IMR-90 (cell line): ENCODE data around the gene SLC39A6. TPM values are rescaled to one million over a fixed set of nuclear protein-coding genes. Genes with fewer than 3 reads are reported as not detected.

Experiments
- ATAC-seq: fragments of 200-7000 bp; cut with Tn5 transposase; 2 replicates; pipeline ENCODE4 v1.9.1; 2020; ENCODE audit warnings: low read depth, mild to moderate bottlenecking, moderate library complexity
- BruUV-seq: library from RNA; stranded (reverse); fragments of 400-500 nt; replicated peaks from 2 replicates; lab custom pipeline; 2021; lab: Mats Ljungman, UMichigan
- CTCF ChIA-PET: fragments of 300-600 bp; formaldehyde crosslinking; extraction: SDS; loops from one replicate; lab custom pipeline; 2021; ENCODE audit warnings: antibody characterized with exemption; lab: Yijun Ruan, JAX
- POLR2A ChIA-PET: fragments of 300-600 bp; sonication (Branson Sonifier 250); formaldehyde crosslinking; loops from one replicate; lab custom pipeline; 2022; ENCODE audit warnings: antibody characterized with exemption; ENCODE audit not compliant: unreplicated experiment; lab: Charles Lee
- DNase-seq: peaks from one replicate; pipeline ENCODE4 v3.0.0; 2013
- H2AFZ ChIP-seq: replicated peaks from 2 replicates; pipeline ENCODE3; 2013; ENCODE audit warnings: low read length, mild to moderate bottlenecking; ENCODE audit not compliant: poor library complexity
- H2AK5ac ChIP-seq: 2 replicates; pipeline ENCODE4 v1.6.1; 2013; ENCODE audit warnings: low read depth, low read length, inconsistent platforms
- H2AK9ac ChIP-seq: replicated peaks from 2 replicates; pipeline ENCODE3; 2013; ENCODE audit warnings: mild to moderate bottlenecking, low read depth, low read length, moderate library complexity; ENCODE audit not compliant: poor library complexity
- H2BK120ac ChIP-seq: 2 replicates; pipeline ENCODE4 v1.6.1; 2013; ENCODE audit warnings: low read depth, low read length, inconsistent platforms
- H2BK15ac ChIP-seq: 3 replicates; pipeline ENCODE4 v1.6.1; 2013; ENCODE audit warnings: low read depth, low read length, inconsistent platforms
- H2BK20ac ChIP-seq: 2 replicates; pipeline ENCODE4 v1.6.1; 2013; ENCODE audit warnings: low read depth, mild to moderate bottlenecking, inconsistent platforms, low read length, moderate library complexity
- H2BK5ac ChIP-seq: 2 replicates; pipeline ENCODE4 v1.6.1; 2013; ENCODE audit warnings: mild to moderate bottlenecking, low read depth, low read length, inconsistent platforms; ENCODE audit not compliant: poor library complexity, severe bottlenecking
- H3K14ac ChIP-seq: replicated peaks from 2 replicates; pipeline ENCODE4 v1.6.1; 2013; ENCODE audit warnings: low read depth, low read length, inconsistent platforms
- H3K18ac ChIP-seq: 2 replicates; pipeline ENCODE4 v1.6.1; 2013; ENCODE audit warnings: low read depth, low read length, control low read depth
- H3K23ac ChIP-seq: 2 replicates; pipeline ENCODE4 v1.6.1; 2013; ENCODE audit warnings: low read depth, low read length, inconsistent platforms
- H3K27ac ChIP-seq: 2 replicates; pipeline ENCODE4 v1.5.1; 2013; ENCODE audit warnings: mild to moderate bottlenecking, control low read depth, low read length; ENCODE audit not compliant: insufficient read depth
- H3K27me3 ChIP-seq: 2 replicates; pipeline ENCODE4 v1.6.1; 2013; ENCODE audit warnings: low read length; ENCODE audit not compliant: control insufficient read depth, insufficient read depth
- H3K36me3 ChIP-seq: 2 replicates; pipeline ENCODE4 v1.6.1; 2013; ENCODE audit warnings: low read length, mixed read lengths; ENCODE audit not compliant: control insufficient read depth, insufficient read depth
- H3K4ac ChIP-seq: 2 replicates; pipeline ENCODE4 v1.6.1; 2013; ENCODE audit warnings: low read depth, low read length, inconsistent platforms
- H3K4me1 ChIP-seq: 2 replicates; pipeline ENCODE4 v1.6.1; 2013; ENCODE audit warnings: low read length, mixed read lengths; ENCODE audit not compliant: control insufficient read depth, insufficient read depth
- H3K4me2 ChIP-seq: 2 replicates; pipeline ENCODE4 v1.6.1; 2013; ENCODE audit warnings: low read depth, mild to moderate bottlenecking, control low read depth, low read length, moderate library complexity
- H3K4me3 ChIP-seq: 2 replicates; pipeline ENCODE4 v1.5.1; 2013; ENCODE audit warnings: low read depth, mild to moderate bottlenecking, control low read depth, low read length, moderate library complexity; ENCODE audit not compliant: insufficient read depth
- H3K56ac ChIP-seq: 2 replicates; pipeline ENCODE4 v1.6.1; 2013; ENCODE audit warnings: low read length, inconsistent platforms; ENCODE audit not compliant: insufficient read depth; ENCODE audit errors: extremely low read depth
- H3K79me1 ChIP-seq, 2 experiments: 2 replicates each; pipeline ENCODE4 v1.6.1; 2013; ENCODE audit warnings: low read length in 2 of 2, inconsistent platforms in 1 of 2, low read depth in 1 of 2
- H3K9ac ChIP-seq: 2 replicates; pipeline ENCODE4 v1.6.1; 2013; ENCODE audit warnings: low read depth, low read length, control low read depth
- H3K9me1 ChIP-seq: 2 replicates; pipeline ENCODE4 v1.6.1; 2013; ENCODE audit warnings: low read length, inconsistent platforms; ENCODE audit not compliant: insufficient read depth
- H3K9me3 ChIP-seq: 2 replicates; pipeline ENCODE4 v1.6.1; 2013; ENCODE audit warnings: low read length; ENCODE audit not compliant: control insufficient read depth, insufficient read depth
- H4K20me1 ChIP-seq: 2 replicates; pipeline ENCODE4 v1.6.1; 2013; ENCODE audit warnings: low read length, inconsistent platforms; ENCODE audit not compliant: insufficient read depth
- H4K5ac ChIP-seq: 2 replicates; pipeline ENCODE4 v1.6.1; 2013; ENCODE audit warnings: mild to moderate bottlenecking, low read depth, low read length, control low read depth
- H4K8ac ChIP-seq, 2 experiments: 2 replicates each; pipeline ENCODE4 v1.6.1; 2013; ENCODE audit warnings: low read depth in 2 of 2, low read length in 2 of 2, control low read depth in 1 of 2, inconsistent platforms in 1 of 2
- H4K91ac ChIP-seq: 2 replicates; pipeline ENCODE4 v1.6.1; 2013; ENCODE audit warnings: low read depth, low read length, inconsistent platforms; ENCODE audit not compliant: insufficient read depth
- CHD1 ChIP-seq: IDR thresholded peaks from 2 replicates; pipeline ENCODE4 v1.6.1; 2012; ENCODE audit warnings: low read depth, low read length, improper control_type of control experiment
- CTCF ChIP-seq: conservative IDR thresholded peaks from 2 replicates; pipeline ENCODE4 v1.5.1; 2012; ENCODE audit warnings: mild to moderate bottlenecking, low read depth, low read length, improper control_type of control experiment
- NFE2L2 ChIP-seq: fragments of 150-350 bp; IDR thresholded peaks from 2 replicates; pipeline ENCODE4 v1.6.1; 2016; ENCODE audit warnings: low read depth, mild to moderate bottlenecking, low read length
- RAD21 ChIP-seq: IDR thresholded peaks from 2 replicates; pipeline ENCODE4 v1.6.1; 2012; ENCODE audit warnings: low read length, improper control_type of control experiment
- WGBS, 2 experiments: methylation state at CpG; one replicate each; pipeline versions ENCODE4 v1.1.5 to v1.1.7; 2013; ENCODE audit warnings: missing lambda C conversion rate in 2 of 2; ENCODE audit not compliant: insufficient read length in 1 of 2; ENCODE audit errors: extremely low coverage in 2 of 2; 5-methylcytosine and 5-hydroxymethylcytosine counted together
- dilution Hi-C: fragments of 300-500 bp; cut with HindIII; formaldehyde crosslinking; loops from one replicate; pipeline ENCODE4 v1.14.3; 2018; ENCODE audit warnings: low sequenced_read_pairs; ENCODE audit not compliant: unreplicated experiment
- in situ Hi-C: fragments of 300-500 bp; cut with MboI; formaldehyde crosslinking; loops from 3 replicates; pipeline ENCODE4 v1.14.3; 2019; ENCODE audit warnings: low sequenced_read_pairs, inconsistent platforms, mixed read lengths
- intact Hi-C: fragments of 100-400 bp; cut with micrococcal nuclease; formaldehyde crosslinking; loops from 2 replicates; pipeline ENCODE4 v1.10.0; 2022
- polyA plus RNA-seq, 3 experiments: library from polyadenylated mRNA; depleted of rRNA; stranded (reverse); fragments of >200 nt; gene quantifications; 2 replicates each; pipeline ENCODE4 v1.2.3, GENCODE V29; 2012; ENCODE audit warnings: low replicate concordance in 1 of 3
- total RNA-seq: library from RNA; depleted of rRNA; stranded (reverse); fragments of >200 nt; gene quantifications from 2 replicates; pipeline ENCODE4 v1.2.3, GENCODE V29; 2012

The SLC39A6 gene
- total and polyA plus RNA-seq, 2 of the 4 experiments (the other 2 are of a cell fraction), result 48.7 to 91.9 TPM

DNA sequence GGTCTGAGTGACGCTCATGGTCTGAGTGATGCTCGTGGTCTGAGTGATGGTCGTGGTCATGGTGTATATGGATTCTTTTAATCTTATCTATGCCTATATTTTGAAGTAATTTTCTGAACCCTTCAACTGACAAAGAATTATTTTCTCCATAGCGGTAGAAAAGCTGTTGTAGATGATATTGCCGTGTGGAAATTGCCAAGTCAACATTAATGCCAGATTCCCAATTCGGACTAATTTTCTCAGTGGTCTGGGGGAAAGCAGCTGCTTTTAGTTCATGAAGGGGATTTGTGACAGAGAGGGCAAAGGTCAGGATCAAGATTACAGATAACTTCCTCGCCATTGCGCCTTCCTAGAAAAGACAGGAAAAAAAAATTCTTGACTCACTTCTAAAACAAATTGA, 2.5 kb downstream of the SLC39A6 start:
- DNase-seq (no peak), ATAC-seq (no peak)
- Histone ChIP-seq H3K36me3 (peaks cover 21% of the 10 kb centered on the region), H3K4me2 (no peak overlapping the region), H2BK20ac (no peak overlapping the region), H2AFZ (no peak overlapping the region), H3K4me3 (no peak overlapping the region), H2AK9ac (no peak overlapping the region), H3K27ac (no peak overlapping the region), H4K91ac (no peak overlapping the region), H3K9me3 (no peaks in the 10 kb centered on the region), H3K9me1 (peaks cover 23% of the 10 kb centered on the region), H3K23ac (no peak overlapping the region; the same call in 1 of the 2 replicates), H4K5ac (no peak overlapping the region), H3K79me1 (peaks cover 23 to 67% of the 10 kb centered on the region in 2 experiments), H3K18ac (no peak overlapping the region), H3K14ac (no peak overlapping the region), H3K56ac (no peak overlapping the region), H2AK5ac (no peak overlapping the region), H2BK15ac (no peak overlapping the region), H3K4me1 (peaks cover 7% of the 10 kb centered on the region), H3K9ac (no peak overlapping the region), H4K20me1 (peaks cover 34% of the 10 kb centered on the region), H2BK5ac (no peak overlapping the region), H4K8ac (no peak overlapping the region), H2BK120ac (no peak overlapping the region), H3K27me3 (no peaks in the 10 kb centered on the region), H3K4ac (no peak overlapping the region)
- intact Hi-C loops (loop anchor here (5.0 kb wide), 1 partner anchor 104 kb away; no protein-coding TSS in a partner anchor), in situ Hi-C loops (no loop called here), dilution Hi-C loops (no loop called here)
- TSS peak; percentile 99 for BruUV-seq
- ChIA-PET POLR2A (no interaction called here), CTCF (interaction anchor here (1.0 kb wide), 1 partner anchor 19 kb away, joined by 3 read pairs; no protein-coding TSS in a partner anchor)
- 100% methylated on average over 1 of the region's 8 CpGs; no CpG with 5 or more reads in 1 of the 2 experiments for WGBS, 2 experiments
- TF ChIP-seq CHD1 (no peak), RAD21 (no peak), NFE2L2 (no peak), CTCF (no peak)
